Measurements from ENCODE around the gene CRACDL.
"Not testable (repeated sequence)": the region's sequence is repeated elsewhere in the genome, so short reads cannot be mapped to it uniquely, and the experiment has no call there.

Gene CRACDL

GRCh38 chr2:98907966-98908905 is 27.8 kb downstream of the CRACDL start:
- no peak for DNase-seq (ENCODE audit: low spot score)

GRCh38 chr2:98907385-98907784 is 28.6 kb downstream of the CRACDL start:
- DNase-seq (ENCODE audit: low spot score) = no peak

- DNase-seq (ENCODE audit: low spot score) = no peak
These were observed 32.1 kb downstream of the CRACDL start for GRCh38 chr2:98903767-98904485.

- no peak for DNase-seq (ENCODE audit: low spot score)
These were observed 33.0 kb downstream of the CRACDL start for GRCh38 chr2:98903064-98903355.

- no peak for DNase-seq (ENCODE audit: low spot score)
These were observed 33.6 kb downstream of the CRACDL start for GRCh38 chr2:98902209-98903063.

GRCh38 chr2:98901702-98902101 is 34.3 kb downstream of the CRACDL start:
- DNase-seq (ENCODE audit: low spot score) = no peak

GRCh38 chr2:98901291-98901690 is 34.7 kb downstream of the CRACDL start:
- no peak for DNase-seq (ENCODE audit: low spot score)

- DNase-seq (ENCODE audit: low spot score) = no peak
These were observed 35.3 kb downstream of the CRACDL start for GRCh38 chr2:98900721-98901120.

GRCh38 chr2:98899703-98900078 is 36.3 kb downstream of the CRACDL start:
- DNase-seq (ENCODE audit: low spot score) = not testable (repeated sequence)

- no peak for DNase-seq (ENCODE audit: low spot score)
These were observed 36.9 kb downstream of the CRACDL start for GRCh38 chr2:98899041-98899702.

GRCh38 chr2:98898423-98898841 is 37.6 kb downstream of the CRACDL start:
- DNase-seq (ENCODE audit: low spot score) = no peak

- DNase-seq (ENCODE audit: low spot score) = no peak
These were observed 38.3 kb downstream of the CRACDL start for GRCh38 chr2:98897746-98898145.

- no peak for DNase-seq (ENCODE audit: low spot score)
These were observed 39.1 kb downstream of the CRACDL start for GRCh38 chr2:98896944-98897343.

GRCh38 chr2:98896416-98896815 is 39.6 kb downstream of the CRACDL start:
- DNase-seq (ENCODE audit: low spot score) = no peak

- no peak for DNase-seq (ENCODE audit: low spot score)
These were observed 40.1 kb downstream of the CRACDL start for GRCh38 chr2:98895901-98896300.

- DNase-seq (ENCODE audit: low spot score) = no peak
These were observed 40.8 kb downstream of the CRACDL start for GRCh38 chr2:98895221-98895620.

GRCh38 chr2:98894331-98895000 is 41.6 kb downstream of the CRACDL start:
- no peak for DNase-seq (ENCODE audit: low spot score)

GRCh38 chr2:98893911-98894321 is 42.1 kb downstream of the CRACDL start:
- no peak for DNase-seq (ENCODE audit: low spot score)

GRCh38 chr2:98892871-98893270 is 43.2 kb downstream of the CRACDL start:
- no peak for DNase-seq (ENCODE audit: low spot score)

GRCh38 chr2:98891591-98891990 is 44.4 kb downstream of the CRACDL start:
- no peak for DNase-seq (ENCODE audit: low spot score)

- no peak for DNase-seq (ENCODE audit: low spot score)
These were observed 49.9 kb downstream of the CRACDL start for GRCh38 chr2:98886066-98886554.
